ENCODE measurements around the gene SLC22A6.

DNA sequence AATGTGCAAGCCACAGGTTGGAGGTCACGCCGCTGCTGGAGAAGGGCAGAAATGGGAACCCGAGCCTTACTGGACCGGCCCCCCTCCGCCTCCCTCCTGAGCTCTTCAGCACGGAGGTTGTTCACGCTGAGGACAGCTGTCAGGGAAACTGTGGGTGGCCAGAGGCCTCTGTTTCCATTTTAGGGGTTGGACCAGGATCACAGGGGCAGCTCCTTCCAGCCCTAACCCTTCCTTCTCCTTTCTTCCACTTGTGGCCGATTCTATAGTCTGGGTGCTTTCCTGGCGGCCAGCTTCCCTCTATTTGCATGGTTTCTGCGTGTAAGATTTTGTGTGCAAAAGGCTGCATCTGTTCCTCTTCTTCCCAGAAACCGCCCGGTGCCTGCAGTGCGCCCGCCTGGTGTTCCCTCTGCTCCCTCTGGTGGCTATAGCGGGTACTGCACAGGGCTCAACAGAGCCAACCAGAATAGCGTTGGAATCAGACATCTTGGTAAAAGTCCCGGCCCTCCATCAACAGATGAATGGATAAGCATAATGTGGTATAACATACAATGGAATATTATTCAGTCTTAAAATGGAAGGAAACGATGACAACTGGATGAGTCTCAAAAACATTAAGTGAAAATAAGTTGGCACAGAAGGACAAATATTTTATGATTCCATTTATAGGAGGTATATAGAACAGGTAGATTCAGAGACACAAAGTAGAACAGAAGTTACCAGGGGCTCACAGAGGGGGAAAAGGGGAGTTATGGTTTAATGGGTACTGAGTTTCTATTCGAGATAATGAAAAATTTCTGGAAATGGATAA, 39.3 kb upstream of the SLC22A6 start:
- TF ChIP-seq EZH2 (IDR thresholded peaks at IDR 0.05; ENCODE audit: insufficient read depth, poor library complexity, severe bottlenecking) = no peak
- no peak for TF ChIP-seq EZH2phosphoT487 (IDR thresholded peaks at IDR 0.05; ENCODE audit: insufficient read depth, low read depth)

All from GM23248 (cell line).